ENCODE measurements around the gene SOX6. TPM values are rescaled to one million over a fixed set of nuclear protein-coding genes. Genes with fewer than 3 reads are reported as not detected.
"Not testable (repeated sequence)": the region's sequence is repeated elsewhere in the genome, so short reads cannot be mapped to it uniquely, and the experiment has no call there.

SOX6 gene
- total RNA-seq, 4 donors from 2014 or later = 1.7 to 3.6 (median 3.2) TPM

GRCh38 chr11:16080688-16081381 is 275.5 kb downstream of the SOX6 start:
- Histone ChIP-seq H3K27me3 (no peaks in the 10 kb centered on the region), H3K4me1 (peaks cover 0 to 8% (median 7%) of the 10 kb centered on the region in 4 donors), H3K36me3 (no peaks in the 10 kb centered on the region), H3K27ac (replicated peaks in 1 of 4) (no peak overlapping the region), H3K9me3 (no peaks in the 10 kb centered on the region), H3K4me3 (no peak overlapping the region)
- intact Hi-C loops (cut with DNase I) = no loop called here
- TF ChIP-seq CTCF (IDR thresholded peaks at IDR 0.05) (no peak), POLR2A (IDR thresholded peaks at IDR 0.05; ENCODE audit: low read depth) (no peak), POLR2AphosphoS5 (IDR thresholded peaks at IDR 0.05) (no peak), EP300 (IDR thresholded peaks at IDR 0.05) (no peak)
- DNase-seq (ENCODE audit: extremely low spot score) = no peak
- WGBS = 76% methylated on average over 4 of the region's 4 CpGs

GRCh38 chr11:16078936-16079335 is 277.4 kb downstream of the SOX6 start:
- peaks cover 0 to 3% (median 0%) of the 10 kb centered on the region in 4 donors for H3K9me3 ChIP-seq
- peaks cover 0 to 8% (median 7%) of the 10 kb centered on the region in 4 donors for H3K4me1 ChIP-seq
- H3K27me3 ChIP-seq = no peaks in the 10 kb centered on the region
- H3K27ac ChIP-seq (replicated peaks in 1 of 4) = no peak overlapping the region
- WGBS = 93% methylated on average over 3 of the region's 3 CpGs
- no peak overlapping the region for H3K4me3 ChIP-seq
- intact Hi-C loops (cut with DNase I) = no loop called here
- no peak for TF ChIP-seq POLR2A (IDR thresholded peaks at IDR 0.05; ENCODE audit: low read depth)
- TF ChIP-seq EP300 (IDR thresholded peaks at IDR 0.05) = no peak
- no peak for TF ChIP-seq POLR2AphosphoS5 (IDR thresholded peaks at IDR 0.05)
- TF ChIP-seq CTCF (IDR thresholded peaks at IDR 0.05) = no peak
- no peaks in the 10 kb centered on the region for H3K36me3 ChIP-seq
- DNase-seq (ENCODE audit: extremely low spot score) = no peak

- intact Hi-C loops (cut with DNase I) = no loop called here
- no peak for DNase-seq (ENCODE audit: extremely low spot score)
- no peak overlapping the region for H3K4me3 ChIP-seq
- no peaks in the 10 kb centered on the region for H3K36me3 ChIP-seq
- no peaks in the 10 kb centered on the region for H3K4me1 ChIP-seq
- no peaks in the 10 kb centered on the region for H3K27me3 ChIP-seq
- peaks cover 0 to 3% (median 0%) of the 10 kb centered on the region in 4 donors for H3K9me3 ChIP-seq
- 82% methylated on average over 5 of the region's 5 CpGs for WGBS
- TF ChIP-seq POLR2A (IDR thresholded peaks at IDR 0.05; ENCODE audit: low read depth) = no peak
- TF ChIP-seq CTCF (IDR thresholded peaks at IDR 0.05) = no peak
- no peak for TF ChIP-seq EP300 (IDR thresholded peaks at IDR 0.05)
- no peak for TF ChIP-seq POLR2AphosphoS5 (IDR thresholded peaks at IDR 0.05)
- H3K27ac ChIP-seq (replicated peaks in 1 of 4) = no peak overlapping the region
Measured at GRCh38 chr11:16070573-16070972, 285.8 kb downstream of the SOX6 start.

- H3K27ac ChIP-seq (replicated peaks in 1 of 4); intact Hi-C loops (cut with DNase I); H3K4me3 ChIP-seq; H3K27me3 ChIP-seq; H3K4me1 ChIP-seq; H3K36me3 ChIP-seq; H3K9me3 ChIP-seq; DNase-seq (ENCODE audit: extremely low spot score): not testable (repeated sequence)
- WGBS = 74% methylated on average over 3 of the region's 3 CpGs
Measured at GRCh38 chr11:16067268-16067667, 289.1 kb downstream of the SOX6 start.

- intact Hi-C loops (cut with DNase I) = no loop called here
- Histone ChIP-seq H3K9me3 (no peaks in the 10 kb centered on the region), H3K4me1 (no peaks in the 10 kb centered on the region), H3K36me3 (no peaks in the 10 kb centered on the region), H3K4me3 (no peak overlapping the region), H3K27me3 (no peaks in the 10 kb centered on the region), H3K27ac (replicated peaks in 1 of 4) (no peak overlapping the region)
- no peak for DNase-seq (ENCODE audit: extremely low spot score)
- WGBS = 70% methylated on average over 1 of the region's 1 CpG
- TF ChIP-seq EP300 (IDR thresholded peaks at IDR 0.05) (no peak), POLR2A (IDR thresholded peaks at IDR 0.05; ENCODE audit: low read depth) (no peak), CTCF (IDR thresholded peaks at IDR 0.05) (no peak), POLR2AphosphoS5 (IDR thresholded peaks at IDR 0.05) (no peak)
Measured at GRCh38 chr11:16059332-16059731, 297.0 kb downstream of the SOX6 start.

All from esophagus muscularis mucosa (tissue), 4 donors.